NOMO-1 treated with DMSO at 0.1 percent for 48 hours (cell line): Measurements from ENCODE around the gene BMAL1.

Experiments used
- DNase-seq: peaks from one replicate; lab custom pipeline; 2025; ENCODE audit not compliant: unreplicated experiment; lab: John Stamatoyannopoulos, UW

BMAL1 gene

DNA sequence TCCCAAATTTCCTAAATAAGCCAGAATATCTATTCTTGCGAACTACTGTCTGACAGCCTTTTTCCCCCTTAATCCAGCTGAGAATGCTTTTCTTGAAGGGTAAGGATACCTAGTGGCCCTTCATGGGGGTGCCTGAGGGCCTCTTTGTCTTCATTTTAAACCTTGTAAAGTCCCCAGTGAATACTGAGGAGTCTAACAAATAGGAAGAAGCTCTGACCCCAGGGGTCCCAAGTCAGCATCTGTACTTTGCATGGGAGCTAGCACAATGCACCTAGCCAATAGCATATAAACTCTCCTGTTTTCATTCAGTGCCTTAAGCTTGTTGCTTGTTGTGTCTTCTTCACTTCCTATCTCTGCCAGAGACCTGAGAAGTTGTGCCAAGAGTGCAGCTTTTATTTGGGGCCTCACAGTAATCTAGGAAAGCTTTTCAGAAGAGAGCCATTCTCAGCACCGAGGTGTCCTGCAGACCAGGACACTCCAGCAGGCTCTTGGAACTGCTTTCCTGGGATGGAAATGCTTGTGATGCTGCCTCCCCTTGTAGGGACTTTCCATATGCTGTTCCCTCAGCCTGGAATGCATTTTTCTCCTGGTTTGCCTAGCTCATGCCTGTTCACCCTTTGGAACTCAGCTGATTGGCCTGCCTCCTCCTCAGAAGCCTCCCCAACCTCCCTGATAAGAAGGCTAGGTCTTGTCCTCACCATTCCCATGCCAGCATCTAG, 37.2 kb downstream of the BMAL1 start:
- DNase-seq = no peak

DNA sequence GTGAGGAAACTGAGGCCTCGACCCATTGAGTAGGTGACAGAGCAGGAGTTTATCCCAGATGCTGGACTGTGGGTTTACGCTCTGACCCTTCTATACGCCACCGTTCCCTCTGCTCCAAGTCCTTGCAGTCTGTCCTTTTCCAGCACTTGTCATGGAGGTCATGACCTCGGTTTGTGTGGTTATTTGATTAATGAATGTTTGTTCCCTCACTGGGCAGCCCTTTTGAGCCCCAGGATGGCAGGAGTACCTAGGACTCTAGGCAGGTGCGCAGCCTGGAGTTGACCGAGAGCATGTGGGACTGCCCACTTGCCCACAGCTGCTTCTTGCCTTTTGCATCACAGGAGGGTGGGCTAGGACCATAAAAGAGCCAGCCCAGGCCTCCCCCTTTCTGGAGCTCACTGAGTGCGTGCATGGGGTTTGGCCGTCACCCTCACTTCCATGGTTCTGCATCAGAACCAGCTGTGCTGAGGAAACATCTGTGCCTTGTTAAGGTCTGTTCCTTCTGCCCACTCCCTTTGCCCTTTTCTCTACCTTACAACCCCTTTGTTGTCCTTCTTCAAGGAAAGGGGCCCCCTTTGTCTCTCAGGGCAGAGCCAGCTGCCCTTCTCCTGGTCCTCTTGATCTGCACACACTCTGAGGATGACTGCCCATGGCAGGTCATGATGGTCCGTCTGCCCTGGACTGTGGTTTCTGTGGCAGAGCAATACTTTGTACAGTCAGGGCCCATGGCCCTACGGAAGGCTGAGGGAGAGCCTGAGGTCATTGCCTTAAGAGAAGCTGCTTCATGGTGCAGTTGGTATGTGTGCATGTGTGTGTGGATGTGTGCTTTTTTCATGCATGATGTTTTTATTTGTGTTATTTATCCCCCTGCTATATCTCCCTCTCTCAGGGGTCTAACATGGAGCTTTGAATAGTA, 38.2 kb downstream of the BMAL1 start:
- DNase-seq = no peak

DNA sequence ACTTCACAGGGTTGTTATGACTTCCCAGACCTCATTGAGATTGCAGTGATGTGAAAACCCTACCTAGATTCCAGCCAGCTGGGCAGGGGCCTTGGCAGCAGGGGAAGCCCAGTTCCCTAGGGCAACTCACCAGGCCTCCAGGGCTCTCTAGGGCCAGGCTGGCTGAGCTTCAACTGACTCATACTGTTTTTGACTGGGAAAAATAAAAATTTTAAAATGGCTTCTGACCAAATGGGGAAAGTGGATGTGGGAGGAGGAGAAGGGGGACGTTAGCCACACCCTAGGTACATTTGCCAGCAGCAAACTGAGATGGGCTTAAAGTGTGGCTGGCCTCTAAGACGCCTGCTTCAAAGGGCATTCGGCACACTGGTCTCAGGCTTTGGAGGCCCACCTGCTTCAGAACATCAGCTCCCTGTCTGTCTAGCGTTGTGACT, 39.0 kb downstream of the BMAL1 start:
- DNase-seq = no peak

DNA sequence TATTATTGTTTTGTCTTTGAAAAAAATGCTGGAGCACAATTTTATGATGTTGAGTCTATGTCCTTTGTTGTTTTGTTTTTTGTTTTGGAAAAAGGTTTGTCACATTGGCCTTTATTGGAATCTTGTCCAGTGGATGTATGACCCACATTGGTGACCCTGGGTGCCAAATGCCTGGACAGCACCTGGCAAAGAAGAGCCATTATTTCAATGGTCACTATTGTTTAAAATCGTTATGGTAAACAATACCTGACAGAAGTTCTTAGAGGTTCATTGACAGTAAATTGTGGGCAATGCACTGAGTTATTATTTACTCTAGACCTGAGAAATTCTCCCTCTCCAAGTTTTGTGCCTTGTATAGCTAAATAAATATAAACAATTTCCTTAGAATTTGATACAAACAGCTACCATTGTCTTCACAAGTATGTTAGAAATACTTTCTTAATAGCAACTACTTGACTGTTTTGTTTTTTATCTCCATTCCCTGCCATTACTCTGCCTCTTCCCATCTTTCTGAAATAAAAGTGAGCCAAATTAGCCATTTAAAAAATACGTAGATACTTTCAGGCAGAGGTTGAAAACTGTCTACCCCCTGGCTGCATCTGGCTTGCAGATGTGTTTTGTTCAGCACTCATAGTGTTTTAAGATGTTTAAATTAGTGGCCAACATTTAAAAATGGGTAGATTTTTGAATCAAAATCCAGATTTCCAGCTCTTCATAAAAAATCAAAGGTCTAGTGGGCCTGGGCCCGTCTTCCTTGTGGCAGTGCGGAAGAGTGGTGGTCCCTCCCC, 39.9 kb downstream of the BMAL1 start:
- DNase-seq = no peak

DNA sequence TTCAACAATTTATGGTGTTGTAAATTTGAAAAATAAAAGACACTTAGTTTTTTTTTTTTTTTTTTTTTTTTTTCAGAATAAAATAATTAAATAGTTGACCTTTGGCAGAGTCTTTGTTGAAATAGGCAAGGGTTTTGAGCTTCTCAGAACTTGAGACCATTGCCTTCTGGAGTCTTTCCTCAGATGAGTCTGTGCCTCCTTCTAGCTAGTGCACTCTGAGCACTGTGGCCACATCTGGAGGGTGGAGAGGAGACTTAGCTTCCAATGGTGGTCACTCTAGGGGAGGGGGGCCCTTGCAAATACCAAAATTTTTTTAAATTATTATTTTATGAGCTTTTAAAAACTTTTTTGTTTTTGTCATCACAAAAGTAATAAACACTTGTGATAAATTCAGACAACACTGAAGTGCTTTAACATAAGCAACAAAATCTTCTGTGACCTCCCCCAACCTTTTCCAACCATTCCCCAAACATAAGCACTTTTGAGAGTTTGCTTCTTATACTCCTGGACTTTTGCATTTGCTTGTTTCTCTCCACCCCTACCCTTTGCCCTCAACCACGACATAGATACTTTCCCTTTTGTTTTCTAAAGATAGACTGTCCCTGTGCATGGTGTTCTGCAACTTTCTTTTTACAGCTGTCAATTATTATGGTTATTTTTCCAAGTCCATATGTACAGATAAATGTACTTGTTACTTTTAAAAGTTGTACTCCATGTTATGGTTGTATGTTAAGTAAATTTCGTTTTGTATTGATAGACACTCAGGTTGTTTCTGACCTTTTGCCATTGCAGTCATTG, 41.1 kb downstream of the BMAL1 start:
- peak; percentile 5 for DNase-seq

DNA sequence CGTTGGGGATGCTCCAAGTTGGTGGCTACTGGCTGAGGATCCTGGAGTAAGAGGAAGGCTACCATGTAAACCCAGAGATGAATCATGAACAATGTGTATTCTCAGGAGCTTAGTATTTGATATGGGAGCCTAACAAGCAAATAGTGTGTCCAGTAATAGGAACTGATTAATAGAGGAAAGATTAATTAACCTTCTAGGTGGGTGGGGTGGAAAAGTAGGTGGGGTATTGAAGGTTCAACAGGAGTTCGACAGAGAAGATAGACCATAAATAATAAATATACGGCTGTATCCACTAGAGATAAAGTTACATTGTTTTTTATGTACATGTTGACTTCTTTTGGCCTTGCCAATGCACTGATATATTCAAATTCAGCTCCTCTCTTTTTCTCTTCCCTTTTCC, 43.1 kb downstream of the BMAL1 start:
- DNase-seq = no peak

DNA sequence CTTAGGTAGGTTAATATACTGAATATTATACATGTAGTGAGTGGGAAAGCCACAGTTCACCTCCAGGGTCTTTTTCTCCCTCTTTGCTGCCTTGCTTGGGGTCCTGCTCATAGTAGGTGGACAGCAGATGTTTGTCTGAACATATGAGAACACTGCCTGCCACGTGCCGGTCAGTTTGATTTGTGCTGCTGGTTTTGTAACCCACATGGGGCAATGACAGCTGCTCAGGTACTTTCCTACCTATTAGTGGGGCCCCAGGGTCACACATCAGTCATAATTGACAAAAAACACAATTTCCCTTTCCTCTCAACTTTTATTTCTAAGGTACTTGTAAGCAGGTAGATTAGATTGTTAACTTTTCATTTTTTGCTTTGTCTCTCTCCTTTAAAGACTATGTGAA, 43.8 kb downstream of the BMAL1 start:
- DNase-seq = no peak

DNA sequence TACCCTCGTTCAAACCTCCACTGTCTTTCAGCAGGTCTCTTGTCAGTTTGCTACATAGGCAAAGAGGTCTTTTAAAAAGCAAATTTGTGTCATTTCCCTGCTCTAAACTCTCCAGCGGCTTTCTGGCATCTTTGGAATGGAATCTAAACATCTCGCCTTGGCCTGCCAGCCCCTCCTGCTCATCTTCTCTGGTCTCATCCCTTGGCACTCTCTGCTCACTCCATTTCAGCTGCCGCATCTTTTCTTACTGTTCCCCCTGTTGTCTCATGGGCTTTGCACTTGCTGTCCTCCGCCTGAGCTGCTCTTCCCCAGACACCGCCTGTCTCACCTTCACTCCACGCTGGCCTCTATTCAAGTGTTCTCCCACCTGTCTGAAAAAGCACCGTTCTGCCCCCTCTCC, 46.6 kb downstream of the BMAL1 start:
- DNase-seq = no peak

DNA sequence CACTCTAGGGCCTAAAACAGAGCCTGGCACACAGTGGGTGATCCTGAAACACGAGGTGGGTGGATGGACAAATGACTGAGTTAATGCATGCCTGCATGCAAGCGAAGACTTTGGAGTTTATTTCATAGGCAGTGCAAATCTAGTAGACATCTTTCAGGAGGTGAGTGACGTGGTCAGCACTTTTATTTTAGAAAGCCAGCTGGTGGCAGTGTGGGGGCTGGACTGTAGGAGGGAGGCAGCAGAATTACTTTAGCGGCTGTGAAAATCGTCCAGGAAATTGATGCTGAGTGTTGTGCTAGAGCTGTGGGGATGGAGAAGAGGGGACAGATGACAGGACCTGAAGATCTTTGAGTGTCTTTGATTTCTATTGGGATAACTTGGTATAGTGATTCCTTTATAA, 47.1 kb downstream of the BMAL1 start:
- DNase-seq = no peak

DNA sequence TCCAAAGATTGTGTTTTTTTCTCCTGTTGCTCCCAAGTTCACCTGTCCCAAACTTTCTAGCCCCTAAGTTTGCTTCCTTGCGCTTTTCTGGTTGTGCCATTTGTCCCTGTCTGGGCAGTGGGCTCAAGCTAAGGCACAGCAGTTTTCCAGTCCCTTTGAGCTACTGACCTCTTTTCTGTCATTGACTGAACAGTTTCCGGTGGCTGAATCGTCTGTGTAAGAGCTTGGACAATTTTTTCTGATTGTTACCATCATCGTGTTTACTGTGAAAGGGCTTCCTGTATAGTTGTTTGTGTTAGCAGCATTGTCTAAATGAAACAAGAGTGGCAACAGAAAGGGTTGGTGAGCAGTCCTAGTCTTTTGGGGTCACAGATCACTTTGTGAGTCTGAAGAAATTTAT, 49.8 kb downstream of the BMAL1 start:
- DNase-seq = no peak

DNA sequence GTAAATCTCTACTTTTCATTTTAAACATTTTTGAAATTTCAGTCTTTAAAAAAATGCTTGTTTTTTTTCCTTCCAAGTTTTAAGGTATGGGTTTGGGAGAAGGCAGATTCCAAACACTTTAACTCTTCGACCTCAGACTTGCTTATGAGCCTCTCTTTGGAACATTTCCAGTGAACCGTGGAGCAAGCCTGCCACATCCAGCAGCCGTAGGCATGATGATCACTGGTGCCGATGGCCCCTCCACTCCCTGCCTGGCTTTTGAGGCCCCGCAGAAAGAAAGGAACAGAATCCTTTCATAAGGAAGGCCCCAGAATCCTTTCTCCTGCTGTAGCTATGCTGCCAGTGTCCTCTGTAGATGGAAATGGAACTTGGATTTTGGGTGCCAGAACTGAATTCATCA, 50.7 kb downstream of the BMAL1 start:
- DNase-seq = no peak

DNA sequence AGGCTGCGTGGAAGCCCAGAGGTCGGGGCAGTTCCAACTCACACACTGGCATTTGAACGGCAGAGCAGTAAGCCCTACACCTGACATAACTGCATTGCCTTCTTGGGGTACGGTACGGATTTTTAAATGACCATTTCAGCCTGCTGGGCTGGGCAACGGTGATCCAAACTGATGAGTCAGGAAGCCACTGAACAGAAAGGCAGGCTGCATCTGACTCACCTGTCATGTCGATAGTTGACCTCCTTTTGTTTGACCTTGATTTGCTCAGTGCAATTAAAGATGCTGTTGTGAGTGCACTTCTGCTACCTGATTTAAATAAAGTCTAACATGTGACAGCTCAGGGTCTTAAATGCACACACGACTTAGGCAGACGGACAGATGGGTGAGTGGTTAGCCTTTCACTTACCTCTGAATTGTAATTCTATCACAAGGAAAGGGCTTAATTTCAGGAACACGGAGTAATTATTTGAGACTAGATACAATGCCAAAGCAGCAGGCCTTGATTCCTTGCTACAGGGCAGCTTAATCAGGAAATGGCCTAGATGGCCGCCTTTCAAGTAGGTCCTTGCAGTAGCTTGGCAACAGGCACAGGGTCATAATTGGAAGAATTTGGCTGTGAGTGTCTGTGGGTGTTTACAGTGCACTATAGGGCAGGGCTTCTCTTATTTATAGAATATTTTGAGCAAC, 52.2 kb downstream of the BMAL1 start:
- no peak for DNase-seq

DNA sequence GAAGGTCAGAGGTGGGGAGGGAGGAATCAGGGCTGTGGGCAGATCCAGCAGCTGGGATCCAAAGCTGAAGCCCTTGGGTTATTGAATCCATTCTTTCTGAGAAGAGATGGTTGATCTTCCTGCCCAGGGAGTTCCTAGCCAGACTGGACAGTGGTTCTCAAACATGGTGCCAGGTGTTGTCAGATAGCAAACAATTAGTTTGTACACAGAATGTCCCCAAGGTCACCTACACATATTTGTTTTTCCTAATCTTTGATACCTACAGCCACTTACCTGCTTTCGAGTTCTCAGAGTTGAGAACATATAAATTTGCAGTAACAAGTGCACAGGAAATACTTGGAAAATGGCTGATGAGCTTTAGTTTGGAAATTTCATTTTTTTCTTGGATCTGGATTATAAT, 54.5 kb downstream of the BMAL1 start:
- no peak for DNase-seq

DNA sequence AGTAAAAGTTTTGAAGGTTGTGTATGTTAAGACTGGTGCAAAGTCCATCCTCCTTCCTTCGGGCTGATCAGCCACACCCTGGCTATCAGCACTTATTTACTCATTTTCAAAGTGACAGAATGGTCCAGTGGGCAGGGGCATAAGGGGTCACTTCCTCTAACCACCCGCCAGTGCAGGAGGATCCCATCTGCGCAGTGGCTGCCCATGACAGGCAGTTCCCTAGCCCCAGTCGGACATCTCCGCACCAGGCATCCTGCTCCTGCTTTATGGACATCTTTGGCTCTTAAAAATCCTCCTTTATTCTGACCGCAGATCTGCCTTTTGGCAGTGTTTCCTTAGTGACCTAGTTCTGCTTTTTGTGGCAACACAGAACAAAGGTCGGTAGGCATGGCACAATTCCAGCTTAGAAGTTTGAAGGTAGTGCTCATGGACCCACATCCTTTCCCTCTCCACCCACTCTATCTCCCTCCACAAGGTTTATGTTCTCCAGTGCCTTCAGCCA, 55.9 kb downstream of the BMAL1 start:
- peak; percentile 78 for DNase-seq

DNA sequence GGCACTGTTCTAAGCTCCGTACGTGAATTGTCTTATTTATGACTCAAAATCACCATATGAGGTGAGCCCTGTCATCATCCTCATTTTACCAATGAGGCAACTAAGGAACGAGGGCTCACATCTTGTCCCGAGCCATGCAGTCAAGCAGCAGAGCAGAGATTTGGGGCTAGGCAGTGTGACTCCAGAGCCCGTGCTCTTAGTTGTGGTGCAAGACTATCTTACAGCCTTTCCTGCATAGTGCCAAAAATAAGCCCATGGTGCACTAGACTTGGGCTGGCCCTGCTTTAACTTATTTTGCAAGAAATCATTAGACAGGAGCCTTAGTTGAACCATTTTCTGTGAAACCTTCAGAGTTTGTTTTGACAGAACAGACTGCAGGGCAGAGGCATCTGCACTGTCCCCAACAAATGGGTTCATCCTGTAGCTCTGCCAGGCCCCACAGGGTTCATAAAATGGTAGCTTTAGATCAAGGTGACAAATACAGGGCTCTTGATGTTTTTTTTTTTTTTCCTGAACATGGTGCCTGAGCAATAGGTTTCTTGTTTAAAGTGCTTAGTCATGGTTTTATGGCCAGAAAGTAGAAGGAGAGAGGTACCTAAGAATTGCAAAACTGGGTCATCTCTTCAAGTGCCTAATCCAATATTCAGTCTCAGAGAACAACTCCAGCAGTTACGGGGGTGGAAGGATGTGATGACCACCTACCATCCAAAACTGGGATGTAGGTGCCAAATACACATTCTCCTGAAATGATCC, 56.6 kb downstream of the BMAL1 start:
- peak; percentile 35 for DNase-seq

DNA sequence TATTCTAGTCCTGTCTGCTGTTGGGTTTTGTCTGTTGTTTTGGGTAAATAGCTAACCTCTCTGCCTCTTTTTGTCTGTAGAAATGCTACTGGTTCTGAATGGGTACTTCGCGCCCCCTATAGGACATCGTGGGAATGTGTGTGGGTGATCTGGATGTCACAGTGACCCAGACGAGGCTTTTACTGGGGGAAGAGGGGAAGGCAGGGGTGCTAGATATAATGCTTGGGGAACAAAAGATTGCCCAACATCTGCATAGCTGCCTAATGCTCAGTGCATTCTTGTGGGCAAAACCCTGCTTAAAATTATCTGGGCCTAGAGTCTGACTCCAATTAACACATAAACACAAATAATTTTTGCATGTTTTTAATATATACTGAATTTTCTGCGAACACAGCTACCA, 57.7 kb downstream of the BMAL1 start:
- DNase-seq = peak; percentile 63

DNA sequence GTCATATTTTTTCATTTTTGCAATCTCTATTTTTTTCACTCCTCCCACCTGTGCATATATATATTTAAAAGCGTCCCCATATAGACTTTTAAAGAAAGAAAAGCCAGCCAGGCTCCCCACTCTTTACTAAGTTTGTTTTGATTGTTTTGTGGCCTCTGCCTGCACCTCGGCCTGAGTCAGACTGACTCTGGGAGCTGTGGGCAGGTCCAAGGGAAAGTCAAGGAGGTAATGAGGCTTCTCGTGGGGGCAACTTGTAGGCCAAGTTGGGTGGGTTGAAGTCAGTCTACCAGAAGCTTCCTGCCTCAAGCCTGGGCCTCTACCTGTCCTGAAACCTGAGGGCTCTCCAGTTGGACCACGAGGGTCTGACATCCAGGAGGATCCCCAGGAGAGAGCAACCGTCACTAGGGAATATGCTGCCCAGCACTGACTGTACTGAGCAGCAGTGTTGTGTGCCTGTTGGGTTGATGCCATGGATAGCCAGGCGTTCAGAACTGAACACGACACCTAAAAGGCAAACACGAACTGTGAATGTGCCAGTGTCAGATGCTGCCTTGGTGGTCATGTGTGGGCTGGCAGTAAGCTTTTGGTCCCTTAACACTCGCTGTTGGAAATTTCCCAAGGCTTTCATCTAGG, 58.8 kb downstream of the BMAL1 start:
- no peak for DNase-seq

DNA sequence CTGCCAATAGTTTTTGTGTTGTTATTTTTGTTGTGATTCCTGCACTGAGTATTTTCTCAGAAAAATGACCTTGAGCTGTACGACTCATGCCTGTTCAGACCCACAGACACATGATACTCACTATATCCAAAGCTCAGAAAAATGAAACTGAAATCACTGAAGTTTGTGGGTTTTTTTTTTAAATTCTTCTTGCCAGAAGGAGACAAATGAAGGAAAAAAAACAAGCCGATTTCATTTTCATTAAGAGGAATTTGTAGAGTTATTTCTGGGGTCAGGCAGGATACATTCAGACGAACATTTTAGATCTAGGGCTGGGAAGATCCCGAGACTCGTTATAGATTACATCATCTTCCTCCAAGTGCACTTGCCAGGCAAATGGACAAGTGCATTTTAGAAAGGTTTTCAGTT, 60.4 kb downstream of the BMAL1 start:
- DNase-seq = peak; percentile 19
